Measurements from ENCODE around the gene RAP1GAP.
"Not testable (repeated sequence)": the region's sequence is repeated elsewhere in the genome, so short reads cannot be mapped to it uniquely, and the experiment has no call there.

RAP1GAP gene

GRCh38 chr1:21644348-21644747 lies 24.8 kb downstream of the RAP1GAP start:
- no peak for DNase-seq (ENCODE audit: low spot score)

- no peak for DNase-seq (ENCODE audit: low spot score)
These were observed 25.5 kb downstream of the RAP1GAP start for GRCh38 chr1:21643624-21644023.

GRCh38 chr1:21641967-21642739 lies 27.0 kb downstream of the RAP1GAP start:
- no peak for DNase-seq (ENCODE audit: low spot score)

GRCh38 chr1:21641537-21641936 lies 27.6 kb downstream of the RAP1GAP start:
- no peak for DNase-seq (ENCODE audit: low spot score)

- DNase-seq (ENCODE audit: low spot score), result no peak
These were observed 28.1 kb downstream of the RAP1GAP start for GRCh38 chr1:21641076-21641475.

GRCh38 chr1:21640653-21641052 lies 28.5 kb downstream of the RAP1GAP start:
- no peak for DNase-seq (ENCODE audit: low spot score)

- DNase-seq (ENCODE audit: low spot score), result no peak
These were observed 29.5 kb downstream of the RAP1GAP start for GRCh38 chr1:21639594-21640041.

- peak; percentile 63 for DNase-seq (ENCODE audit: low spot score)
These were observed 30.4 kb downstream of the RAP1GAP start for GRCh38 chr1:21638531-21639341.

- no peak for DNase-seq (ENCODE audit: low spot score)
These were observed 31.6 kb downstream of the RAP1GAP start for GRCh38 chr1:21637514-21637913.

- no peak for DNase-seq (ENCODE audit: low spot score)
These were observed 33.1 kb downstream of the RAP1GAP start for GRCh38 chr1:21636029-21636428.

GRCh38 chr1:21634806-21635535 lies 34.2 kb downstream of the RAP1GAP start:
- no peak for DNase-seq (ENCODE audit: low spot score)

- DNase-seq (ENCODE audit: low spot score), result no peak
These were observed 35.0 kb downstream of the RAP1GAP start for GRCh38 chr1:21633992-21634805.

GRCh38 chr1:21633141-21633755 lies 35.9 kb downstream of the RAP1GAP start:
- DNase-seq (ENCODE audit: low spot score), result no peak

GRCh38 chr1:21631944-21632887 lies 36.9 kb downstream of the RAP1GAP start:
- no peak for DNase-seq (ENCODE audit: low spot score)

- not testable (repeated sequence) for DNase-seq (ENCODE audit: low spot score)
These were observed 37.6 kb downstream of the RAP1GAP start for GRCh38 chr1:21631590-21631943.

- no peak for DNase-seq (ENCODE audit: low spot score)
These were observed 38.4 kb downstream of the RAP1GAP start for GRCh38 chr1:21630571-21631343.

- no peak for DNase-seq (ENCODE audit: low spot score)
These were observed 39.2 kb downstream of the RAP1GAP start for GRCh38 chr1:21629971-21630370.

GRCh38 chr1:21628798-21629393 lies 40.3 kb downstream of the RAP1GAP start:
- no peak for DNase-seq (ENCODE audit: low spot score)

GRCh38 chr1:21626921-21627339 lies 42.2 kb downstream of the RAP1GAP start:
- DNase-seq (ENCODE audit: low spot score), result no peak
